GM23338 (cell line): ENCODE measurements around the gene SH3D19. TPM values are rescaled to one million over a fixed set of nuclear protein-coding genes. Genes with fewer than 3 reads are reported as not detected.
A peak's percentile ranks its signal among the peaks of the same experiment; 100 is the strongest.

Experiments
- ATAC-seq: fragments of 200-7000 bp; cut with Tn5 transposase; 3 replicates; pipeline ENCODE4 v1.9.1; 2020
- DNase-seq: peaks from one replicate; pipeline ENCODE4 v3.0.0-alpha.2; 2015; ENCODE audit warnings: low spot score
- H2AFZ ChIP-seq: fragments of 200-600 bp; sonication (generic); 2 replicates; pipeline ENCODE4 v1.8.0; 2016; ENCODE audit warnings: antibody characterized with exemption, mild to moderate bottlenecking, moderate library complexity
- H3F3A ChIP-seq: fragments of 200-600 bp; sonication (generic); replicated peaks from 2 replicates; pipeline ENCODE4 v1.8.0; 2017; ENCODE audit warnings: antibody characterized with exemption, mixed run types, low read depth
- H3K27ac ChIP-seq: fragments of 200-600 bp; sonication (generic); 2 replicates; pipeline ENCODE4 v1.6.1; 2016; ENCODE audit warnings: low read depth
- H3K27me3 ChIP-seq: fragments of 200-600 bp; sonication (generic); 2 replicates; pipeline ENCODE4 v1.8.0; 2016; ENCODE audit warnings: mild to moderate bottlenecking, mixed run types, moderate library complexity; ENCODE audit not compliant: insufficient read depth
- H3K36me3 ChIP-seq: fragments of 200-600 bp; sonication (generic); 2 replicates; pipeline ENCODE4 v1.8.0; 2016; ENCODE audit warnings: mild to moderate bottlenecking; ENCODE audit not compliant: insufficient read depth
- H3K4me1 ChIP-seq: fragments of 200-600 bp; sonication (generic); 2 replicates; pipeline ENCODE4 v1.8.0; 2016; ENCODE audit warnings: mild to moderate bottlenecking, moderate library complexity; ENCODE audit not compliant: insufficient read depth
- H3K4me2 ChIP-seq: fragments of 200-600 bp; sonication (generic); 2 replicates; pipeline ENCODE4 v1.7.1; 2017; ENCODE audit warnings: mixed run types
- H3K4me3 ChIP-seq: fragments of 200-600 bp; sonication (generic); 2 replicates; pipeline ENCODE4 v1.6.1; 2016; ENCODE audit warnings: mixed run types
- H3K79me2 ChIP-seq: fragments of 200-600 bp; sonication (generic); replicated peaks from 2 replicates; pipeline ENCODE4 v1.8.0; 2017; ENCODE audit warnings: mild to moderate bottlenecking; ENCODE audit not compliant: insufficient read depth
- H3K9me2 ChIP-seq: fragments of 200-600 bp; sonication (generic); 2 replicates; pipeline ENCODE4 v1.8.0; 2017; ENCODE audit not compliant: insufficient read depth
- H4K20me1 ChIP-seq: fragments of 200-600 bp; sonication (generic); replicated peaks from 2 replicates; pipeline ENCODE4 v1.8.0; 2017; ENCODE audit warnings: mild to moderate bottlenecking; ENCODE audit not compliant: insufficient read depth
- H3K27ac Mint-ChIP-seq: 2 replicates; pipeline ENCODE4 v1.8.0; 2020; ENCODE audit warnings: inconsistent platforms, mild to moderate bottlenecking, moderate library complexity, mixed read lengths
- H3K27me3 Mint-ChIP-seq: 3 replicates; pipeline ENCODE4 v1.8.0; 2022; ENCODE audit warnings: low read depth, mild to moderate bottlenecking, moderate library complexity, mixed read lengths, inconsistent platforms; ENCODE audit not compliant: insufficient read depth, poor library complexity
- H3K36me3 Mint-ChIP-seq: 3 replicates; pipeline ENCODE4 v1.8.0; 2021; ENCODE audit warnings: low read depth, mild to moderate bottlenecking, inconsistent platforms, moderate library complexity, mixed read lengths
- H3K4me1 Mint-ChIP-seq: 3 replicates; pipeline ENCODE4 v1.8.0; 2020; ENCODE audit warnings: mild to moderate bottlenecking, inconsistent platforms, mixed read lengths
- H3K4me3 Mint-ChIP-seq: 3 replicates; pipeline ENCODE4 v1.8.0; 2021; ENCODE audit warnings: moderate library complexity, mild to moderate bottlenecking, inconsistent platforms, mixed read lengths
- H3K9me3 Mint-ChIP-seq: 3 replicates; pipeline ENCODE4 v1.8.0; 2020; ENCODE audit warnings: moderate library complexity, mild to moderate bottlenecking, inconsistent platforms, mixed read lengths
- CREB1 ChIP-seq: fragments of 250-450 bp; sonication (Bioruptor Pico); IDR thresholded peaks from 2 replicates; pipeline ENCODE4 v1.5.0; 2020; ENCODE audit warnings: low read depth, mild to moderate bottlenecking, moderate library complexity
- CTCF ChIP-seq, 2 experiments: fragments of 200-600 bp in 1 of 2; sonication (generic) in 1 of 2; conservative IDR thresholded peaks; 2 replicates each; pipeline versions ENCODE4 v1.5.1 to v1.6.1; 2016 to 2017; ENCODE audit warnings: antibody characterized with exemption in 2 of 2, low read depth in 2 of 2, mild to moderate bottlenecking in 2 of 2, moderate library complexity in 1 of 2
- ETS1 ChIP-seq: IDR thresholded peaks from 2 replicates; pipeline ENCODE4 v1.6.1; 2016; ENCODE audit warnings: antibody characterized with exemption
- EZH2 ChIP-seq: fragments of 200-600 bp; sonication (generic); IDR thresholded peaks from one replicate; pipeline ENCODE4 v1.8.0; 2017; ENCODE audit warnings: antibody characterized with exemption, mild to moderate bottlenecking, low read depth; ENCODE audit not compliant: unreplicated experiment
- EZH2phosphoT487 ChIP-seq: fragments of 200-600 bp; sonication (generic); IDR thresholded peaks from one replicate; pipeline ENCODE4 v1.8.1; 2018; ENCODE audit warnings: antibody characterized with exemption; ENCODE audit not compliant: unreplicated experiment
- JUNB ChIP-seq: IDR thresholded peaks from one replicate; pipeline ENCODE4 v1.6.1; 2016; ENCODE audit warnings: antibody characterized with exemption; ENCODE audit not compliant: unreplicated experiment
- NANOG ChIP-seq: IDR thresholded peaks from 2 replicates; pipeline ENCODE4 v1.6.1; 2016; ENCODE audit warnings: antibody characterized with exemption, borderline replicate concordance
- POLR2AphosphoS5 ChIP-seq: IDR thresholded peaks from 2 replicates; pipeline ENCODE4 v1.6.1; 2016; ENCODE audit warnings: antibody characterized with exemption, low read depth
- STAT1 ChIP-seq: IDR thresholded peaks from one replicate; pipeline ENCODE4 v1.6.1; 2016; ENCODE audit warnings: antibody characterized with exemption; ENCODE audit not compliant: unreplicated experiment
- ZNF114 ChIP-seq: fragments of 250-450 bp; sonication (Bioruptor Pico); IDR thresholded peaks from 2 replicates; pipeline ENCODE4 v1.5.0; 2020; ENCODE audit warnings: mild to moderate bottlenecking, moderate library complexity
- ZNF331 ChIP-seq: fragments of 250-450 bp; sonication (Bioruptor Pico); IDR thresholded peaks from 2 replicates; pipeline ENCODE4 v1.5.0; 2020; ENCODE audit warnings: low read depth, mild to moderate bottlenecking, moderate library complexity
- polyA plus RNA-seq: library from polyadenylated mRNA; unstranded; fragments of >200 nt; fragmentation: Nextera tagmentation; extraction: Ambion mirVana; gene quantifications from 2 replicates; pipeline ENCODE4 v1.2.1, GENCODE V29; 2016
- total RNA-seq: library from RNA; depleted of rRNA; stranded (reverse); fragments of >200 nt; shearing (Covaris generic); gene quantifications from 2 replicates; pipeline ENCODE4 v1.2.3, GENCODE V29; 2014
- TF ChIP-seq, protein P1 (sequence below): IDR thresholded peaks from one replicate; pipeline ENCODE4 v1.6.1; 2018; ENCODE audit warnings: antibody characterized with exemption; ENCODE audit not compliant: unreplicated experiment

SH3D19 gene
- total and polyA plus RNA-seq, 2 experiments from 2014 or later = 25.3 to 57.4 TPM

DNA sequence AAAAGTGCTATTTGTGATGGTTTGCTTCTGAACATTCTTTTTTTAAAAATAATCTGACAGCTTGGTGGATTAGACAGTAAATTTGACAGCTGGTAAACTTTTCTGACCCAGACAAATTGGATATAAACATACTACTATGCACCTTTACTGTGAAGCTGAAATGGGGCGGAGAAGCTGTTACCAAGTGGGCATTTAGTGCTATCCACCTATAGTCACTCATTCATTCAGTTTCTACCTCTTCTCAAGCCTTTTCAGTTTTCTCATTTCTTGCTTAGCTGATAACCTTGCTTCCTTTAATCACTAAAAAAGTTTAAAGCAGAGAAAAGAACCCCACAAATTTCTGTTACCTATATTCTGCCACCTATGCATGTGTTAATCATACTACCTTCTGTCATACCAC, 220.8 kb downstream of the SH3D19 start:
- peaks cover 99% of the 10 kb centered on the region for H3K36me3 Mint-ChIP-seq
- peak overlapping the region; percentile 90 for H3K27ac Mint-ChIP-seq
- no peak overlapping the region for H3K4me3 Mint-ChIP-seq
- peaks cover 22% of the 10 kb centered on the region for H3K27me3 Mint-ChIP-seq
- no peak for DNase-seq
- Histone ChIP-seq H3K4me1 (peaks cover 23% of the 10 kb centered on the region), H3K4me3 (no peak overlapping the region), H3F3A (peaks cover 63% of the 10 kb centered on the region), H2AFZ (no peak overlapping the region), H3K4me2 (no peak overlapping the region), H4K20me1 (peaks cover 46% of the 10 kb centered on the region), H3K79me2 (peaks cover 42% of the 10 kb centered on the region), H3K36me3 (peaks cover 72% of the 10 kb centered on the region), H3K27me3 (no peaks in the 10 kb centered on the region), H3K27ac (peak overlapping the region; percentile 90; the same call in 1 of the 2 replicates), H3K9me2 (no peaks in the 10 kb centered on the region)
- peaks cover 3% of the 10 kb centered on the region; the same call in 1 of the 3 replicates for H3K9me3 Mint-ChIP-seq
- TF ChIP-seq ZNF114 (no peak), JUNB (no peak), POLR2AphosphoS5 (no peak), EZH2phosphoT487 (no peak), EZH2 (no peak), ETS1 (no peak), NANOG (no peak), CREB1 (no peak), ZNF331 (CRISPR knock-in tag) (no peak), STAT1 (no peak), CTCF (conservative IDR thresholded peaks at IDR 0.05; ENCODE audit: low read depth in 2 of 2) (no peak)
- TF ChIP-seq, protein P1, sequence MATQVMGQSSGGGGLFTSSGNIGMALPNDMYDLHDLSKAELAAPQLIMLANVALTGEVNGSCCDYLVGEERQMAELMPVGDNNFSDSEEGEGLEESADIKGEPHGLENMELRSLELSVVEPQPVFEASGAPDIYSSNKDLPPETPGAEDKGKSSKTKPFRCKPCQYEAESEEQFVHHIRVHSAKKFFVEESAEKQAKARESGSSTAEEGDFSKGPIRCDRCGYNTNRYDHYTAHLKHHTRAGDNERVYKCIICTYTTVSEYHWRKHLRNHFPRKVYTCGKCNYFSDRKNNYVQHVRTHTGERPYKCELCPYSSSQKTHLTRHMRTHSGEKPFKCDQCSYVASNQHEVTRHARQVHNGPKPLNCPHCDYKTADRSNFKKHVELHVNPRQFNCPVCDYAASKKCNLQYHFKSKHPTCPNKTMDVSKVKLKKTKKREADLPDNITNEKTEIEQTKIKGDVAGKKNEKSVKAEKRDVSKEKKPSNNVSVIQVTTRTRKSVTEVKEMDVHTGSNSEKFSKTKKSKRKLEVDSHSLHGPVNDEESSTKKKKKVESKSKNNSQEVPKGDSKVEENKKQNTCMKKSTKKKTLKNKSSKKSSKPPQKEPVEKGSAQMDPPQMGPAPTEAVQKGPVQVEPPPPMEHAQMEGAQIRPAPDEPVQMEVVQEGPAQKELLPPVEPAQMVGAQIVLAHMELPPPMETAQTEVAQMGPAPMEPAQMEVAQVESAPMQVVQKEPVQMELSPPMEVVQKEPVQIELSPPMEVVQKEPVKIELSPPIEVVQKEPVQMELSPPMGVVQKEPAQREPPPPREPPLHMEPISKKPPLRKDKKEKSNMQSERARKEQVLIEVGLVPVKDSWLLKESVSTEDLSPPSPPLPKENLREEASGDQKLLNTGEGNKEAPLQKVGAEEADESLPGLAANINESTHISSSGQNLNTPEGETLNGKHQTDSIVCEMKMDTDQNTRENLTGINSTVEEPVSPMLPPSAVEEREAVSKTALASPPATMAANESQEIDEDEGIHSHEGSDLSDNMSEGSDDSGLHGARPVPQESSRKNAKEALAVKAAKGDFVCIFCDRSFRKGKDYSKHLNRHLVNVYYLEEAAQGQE = no peak
- peaks cover 15% of the 10 kb centered on the region for H3K4me1 Mint-ChIP-seq
- ATAC-seq = no peak
